HL-60 (cell line): ENCODE measurements around the gene RIGI.

Source experiments
- DNase-seq, 2 experiments: peaks; one replicate each; pipeline ENCODE4 v3.0.0-alpha.2; 2010 to 2020; ENCODE audit warnings: low read depth in 1 of 2, low spot score in 1 of 2
- H3K27ac ChIP-seq: fragments of 250-450 bp; sonication (Bioruptor Pico); replicated peaks from 2 replicates; pipeline ENCODE4 v1.5.1; 2020; ENCODE audit warnings: mild to moderate bottlenecking, moderate library complexity
- H3K27me3 ChIP-seq: fragments of 250-450 bp; sonication (Bioruptor Pico); 2 replicates; pipeline ENCODE4 v1.5.1; 2021; ENCODE audit warnings: mild to moderate bottlenecking, moderate library complexity; ENCODE audit not compliant: insufficient read depth, poor library complexity, severe bottlenecking
- H3K4me3 ChIP-seq: replicated peaks from 2 replicates; pipeline ENCODE4 v1.5.1; 2011; ENCODE audit warnings: mild to moderate bottlenecking, control low read depth, low read length; ENCODE audit not compliant: insufficient read depth
- CTCF ChIP-seq: IDR thresholded peaks from one replicate; pipeline ENCODE4 v1.5.1; 2011; ENCODE audit warnings: low read length, control low read depth, inconsistent platforms; ENCODE audit not compliant: insufficient read depth
- GABPA ChIP-seq: IDR thresholded peaks from 2 replicates; pipeline ENCODE4 v1.6.1; 2012; ENCODE audit warnings: low read depth
- POLR2AphosphoS5 ChIP-seq: IDR thresholded peaks from 2 replicates; pipeline ENCODE4 v1.6.1; 2012; ENCODE audit warnings: low read depth
- SPI1 ChIP-seq: IDR thresholded peaks from 2 replicates; pipeline ENCODE4 v1.6.1; 2012; ENCODE audit warnings: low read depth, mild to moderate bottlenecking, borderline replicate concordance
- long read RNA-seq: library from polyadenylated mRNA; unstranded; transcript quantifications from one replicate; pipeline ENCODE4 v2.0.0, GENCODE V29; 2020
- TF ChIP-seq, protein P1 (sequence below): IDR thresholded peaks from 2 replicates; pipeline ENCODE4 v1.6.1; 2012; ENCODE audit warnings: low read depth; ENCODE audit not compliant: insufficient replicate concordance

Gene RIGI
- long read RNA-seq, full-length matches to known transcripts: 2 of 26 reads
- long read RNA-seq, partial matches to known transcripts: 18 of 26 reads
- long read RNA-seq, other reads (novel, unspliced or antisense): 6 of 26 reads

- peak within 1 kb of the TSS; percentile 61 for H3K4me3 ChIP-seq
Observed at GRCh38 chr9:32526041-32526706, at the start of gene RIGI. TSS of gene RIGI (minus strand) at chr9:32526196. CDS start at chr9:32526166, 30 bp downstream.

GRCh38 chr9:32574858-32575257 is 48.9 kb upstream of the RIGI start:
- TF ChIP-seq CTCF: no peak
- TF ChIP-seq GABPA: no peak
- TF ChIP-seq, protein P1, sequence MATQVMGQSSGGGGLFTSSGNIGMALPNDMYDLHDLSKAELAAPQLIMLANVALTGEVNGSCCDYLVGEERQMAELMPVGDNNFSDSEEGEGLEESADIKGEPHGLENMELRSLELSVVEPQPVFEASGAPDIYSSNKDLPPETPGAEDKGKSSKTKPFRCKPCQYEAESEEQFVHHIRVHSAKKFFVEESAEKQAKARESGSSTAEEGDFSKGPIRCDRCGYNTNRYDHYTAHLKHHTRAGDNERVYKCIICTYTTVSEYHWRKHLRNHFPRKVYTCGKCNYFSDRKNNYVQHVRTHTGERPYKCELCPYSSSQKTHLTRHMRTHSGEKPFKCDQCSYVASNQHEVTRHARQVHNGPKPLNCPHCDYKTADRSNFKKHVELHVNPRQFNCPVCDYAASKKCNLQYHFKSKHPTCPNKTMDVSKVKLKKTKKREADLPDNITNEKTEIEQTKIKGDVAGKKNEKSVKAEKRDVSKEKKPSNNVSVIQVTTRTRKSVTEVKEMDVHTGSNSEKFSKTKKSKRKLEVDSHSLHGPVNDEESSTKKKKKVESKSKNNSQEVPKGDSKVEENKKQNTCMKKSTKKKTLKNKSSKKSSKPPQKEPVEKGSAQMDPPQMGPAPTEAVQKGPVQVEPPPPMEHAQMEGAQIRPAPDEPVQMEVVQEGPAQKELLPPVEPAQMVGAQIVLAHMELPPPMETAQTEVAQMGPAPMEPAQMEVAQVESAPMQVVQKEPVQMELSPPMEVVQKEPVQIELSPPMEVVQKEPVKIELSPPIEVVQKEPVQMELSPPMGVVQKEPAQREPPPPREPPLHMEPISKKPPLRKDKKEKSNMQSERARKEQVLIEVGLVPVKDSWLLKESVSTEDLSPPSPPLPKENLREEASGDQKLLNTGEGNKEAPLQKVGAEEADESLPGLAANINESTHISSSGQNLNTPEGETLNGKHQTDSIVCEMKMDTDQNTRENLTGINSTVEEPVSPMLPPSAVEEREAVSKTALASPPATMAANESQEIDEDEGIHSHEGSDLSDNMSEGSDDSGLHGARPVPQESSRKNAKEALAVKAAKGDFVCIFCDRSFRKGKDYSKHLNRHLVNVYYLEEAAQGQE: no peak
- TF ChIP-seq SPI1: no peak
- TF ChIP-seq POLR2AphosphoS5: no peak
- Histone ChIP-seq H3K27ac (no peak overlapping the region), H3K27me3 (peaks cover 3% of the 10 kb centered on the region), H3K4me3 (no peak overlapping the region)
- no peak for DNase-seq

More at GRCh38 chr9:32526041-32526706, at the start of gene RIGI:
- H3K27ac ChIP-seq: peak within 1 kb of the TSS; percentile 59
- peak; percentile 60 to 74 for DNase-seq
- TF ChIP-seq GABPA (no peak), SPI1 (no peak), CTCF (peak; percentile 19), POLR2AphosphoS5 (peak; percentile 32; the same call in 1 of the 2 replicates)
- TF ChIP-seq, protein P1: no peak
- H3K27me3 ChIP-seq: no peaks in the 10 kb centered on the region

- Histone ChIP-seq H3K27me3 (no peaks in the 10 kb centered on the region), H3K4me3 (no peak overlapping the region), H3K27ac (no peak overlapping the region; the same call in 1 of the 2 replicates)
- DNase-seq: no peak
- TF ChIP-seq GABPA: no peak
- no peak for TF ChIP-seq CTCF
- no peak for TF ChIP-seq POLR2AphosphoS5
- TF ChIP-seq SPI1: no peak
- TF ChIP-seq, protein P1: no peak
Observed at GRCh38 chr9:32573821-32574220, 47.8 kb upstream of the RIGI start.
